ENCODE results near the gene BAD. TPM values are rescaled to one million over a fixed set of nuclear protein-coding genes. Genes with fewer than 3 reads are reported as not detected.
A peak's percentile ranks its signal among the peaks of the same experiment; 100 is the strongest.

The BAD gene
- total and polyA plus RNA-seq, 2 of the 13 experiments (the other 11 are each of a cell fraction or from before 2014, with no cell fraction given) = 17.9 to 28.5 TPM

- TF ChIP-seq KLF11 (CRISPR knock-in tag; IDR thresholded peaks at IDR 0.05) (no peak), EZH2 (conservative IDR thresholded peaks at IDR 0.05; ENCODE audit: low read depth, low read length) (no peak), SP2 (CRISPR knock-in tag; IDR thresholded peaks at IDR 0.05) (no peak), STAG1 (CRISPR knock-in tag; IDR thresholded peaks at IDR 0.05) (no peak), ZNF343 (CRISPR knock-in tag; IDR thresholded peaks at IDR 0.05) (no peak), SP4 (CRISPR knock-in tag; IDR thresholded peaks at IDR 0.05) (0 out of 2 replicates have a peak, but pooled peaks have one; percentile 35), GATAD2A (CRISPR knock-in tag; IDR thresholded peaks at IDR 0.05) (peak; percentile 83), HMGXB3 (CRISPR knock-in tag; IDR thresholded peaks at IDR 0.05; ENCODE audit: borderline replicate concordance) (no peak), ZNF205 (CRISPR knock-in tag; IDR thresholded peaks at IDR 0.05) (no peak), ZNF703 (CRISPR knock-in tag; IDR thresholded peaks at IDR 0.05; ENCODE audit: borderline replicate concordance) (peak; percentile 50; the same call in 1 of the 2 replicates), MYC (CRISPR knock-in tag; IDR thresholded peaks at IDR 0.05; ENCODE audit: borderline replicate concordance) (peak; percentile 37; the same call in 1 of the 2 replicates), SALL2 (CRISPR knock-in tag; IDR thresholded peaks at IDR 0.05) (0 out of 2 replicates have a peak, but pooled peaks have one; percentile 40), ZSCAN12 (CRISPR knock-in tag; IDR thresholded peaks at IDR 0.05) (no peak), JARID2 (CRISPR knock-in tag; IDR thresholded peaks at IDR 0.05; ENCODE audit: insufficient replicate concordance) (no peak), ZNF451 (CRISPR knock-in tag; IDR thresholded peaks at IDR 0.05) (0 out of 2 replicates have a peak, but pooled peaks have one; percentile 80), ZNF256 (CRISPR knock-in tag; conservative IDR thresholded peaks at IDR 0.05) (no peak), ZBTB4 (CRISPR knock-in tag; IDR thresholded peaks at IDR 0.05; ENCODE audit: borderline replicate concordance) (no peak), ZNF720 (CRISPR knock-in tag; IDR thresholded peaks at IDR 0.05) (no peak), SKI (IDR thresholded peaks at IDR 0.05; ENCODE audit: partially characterized antibody) (peak; percentile 92), ZMYM4 (CRISPR knock-in tag; IDR thresholded peaks at IDR 0.05) (no peak), ZNF296 (CRISPR knock-in tag; conservative IDR thresholded peaks at IDR 0.05) (no peak), POLR2A (IDR thresholded peaks at IDR 0.05; ENCODE audit: insufficient read depth in 1 of 2, low read depth in 2 of 2, low read length in 2 of 2) (0 out of 4 replicates have a peak, but pooled peaks of 1 of the 2 experiments have one; percentile 34), HMG20A (CRISPR knock-in tag; IDR thresholded peaks at IDR 0.05; ENCODE audit: borderline replicate concordance) (no peak; the same call in 1 of the 2 replicates), ZFP91 (CRISPR knock-in tag; IDR thresholded peaks at IDR 0.05; ENCODE audit: borderline replicate concordance) (peak; percentile 40; the same call in 1 of the 2 replicates)
Observed at GRCh38 chr11:64237484-64237951, 46.9 kb downstream of the BAD start (continued).
